Activated naive CD8-positive, alpha-beta T cell (primary cell): ENCODE results near the gene RPL18.

Experiments
- H3K27ac Mint-ChIP-seq: one replicate; pipeline ENCODE4 v1.8.0; 2021; ENCODE audit warnings: mixed read lengths
- H3K27me3 Mint-ChIP-seq: one replicate; pipeline ENCODE4 v1.8.0; 2021; ENCODE audit warnings: mixed read lengths
- H3K36me3 Mint-ChIP-seq: one replicate; pipeline ENCODE4 v1.8.0; 2021; ENCODE audit warnings: mixed read lengths
- H3K4me1 Mint-ChIP-seq: one replicate; pipeline ENCODE4 v1.8.0; 2021; ENCODE audit warnings: low read depth, mixed read lengths
- H3K4me3 Mint-ChIP-seq: one replicate; pipeline ENCODE4 v1.8.0; 2021; ENCODE audit warnings: mild to moderate bottlenecking, mixed read lengths
- H3K9me3 Mint-ChIP-seq: one replicate; pipeline ENCODE4 v1.8.0; 2021; ENCODE audit warnings: low read depth, mixed read lengths

Gene RPL18

GRCh38 chr19:48628486-48629296 is 9.7 kb upstream of the RPL18 start:
- H3K4me1 Mint-ChIP-seq = peaks cover 39% of the 10 kb centered on the region
- no peak overlapping the region for H3K4me3 Mint-ChIP-seq
- H3K36me3 Mint-ChIP-seq = peaks cover 2% of the 10 kb centered on the region
- no peak overlapping the region for H3K27ac Mint-ChIP-seq
- no peaks in the 10 kb centered on the region for H3K27me3 Mint-ChIP-seq
- H3K9me3 Mint-ChIP-seq = no peaks in the 10 kb centered on the region

GRCh38 chr19:48627865-48628314 is 8.9 kb upstream of the RPL18 start:
- no peaks in the 10 kb centered on the region for H3K9me3 Mint-ChIP-seq
- H3K27me3 Mint-ChIP-seq = no peaks in the 10 kb centered on the region
- no peak overlapping the region for H3K4me3 Mint-ChIP-seq
- no peak overlapping the region for H3K27ac Mint-ChIP-seq
- peaks cover 37% of the 10 kb centered on the region for H3K4me1 Mint-ChIP-seq
- H3K36me3 Mint-ChIP-seq = peaks cover 3% of the 10 kb centered on the region

- Mint-ChIP-seq H3K27ac (no peak overlapping the region), H3K9me3 (no peaks in the 10 kb centered on the region), H3K27me3 (no peaks in the 10 kb centered on the region), H3K4me1 (peaks cover 33% of the 10 kb centered on the region), H3K4me3 (no peak overlapping the region), H3K36me3 (peaks cover 3% of the 10 kb centered on the region)
Observed at GRCh38 chr19:48627201-48627864, 8.4 kb upstream of the RPL18 start.

GRCh38 chr19:48625891-48626327 is 6.9 kb upstream of the RPL18 start:
- H3K27me3 Mint-ChIP-seq = no peaks in the 10 kb centered on the region
- H3K9me3 Mint-ChIP-seq = no peaks in the 10 kb centered on the region
- H3K27ac Mint-ChIP-seq = no peak overlapping the region
- H3K36me3 Mint-ChIP-seq = peaks cover 5% of the 10 kb centered on the region
- peaks cover 32% of the 10 kb centered on the region for H3K4me1 Mint-ChIP-seq
- no peak overlapping the region for H3K4me3 Mint-ChIP-seq

GRCh38 chr19:48624791-48625723 is 6.1 kb upstream of the RPL18 start:
- peak overlapping the region; percentile 87 for H3K4me3 Mint-ChIP-seq
- peak overlapping the region; percentile 96 for H3K27ac Mint-ChIP-seq
- no peaks in the 10 kb centered on the region for H3K27me3 Mint-ChIP-seq
- no peaks in the 10 kb centered on the region for H3K9me3 Mint-ChIP-seq
- peaks cover 35% of the 10 kb centered on the region for H3K4me1 Mint-ChIP-seq
- peaks cover 5% of the 10 kb centered on the region for H3K36me3 Mint-ChIP-seq

- Mint-ChIP-seq H3K27ac (peak overlapping the region; percentile 96), H3K4me1 (peaks cover 41% of the 10 kb centered on the region), H3K9me3 (no peaks in the 10 kb centered on the region), H3K27me3 (no peaks in the 10 kb centered on the region), H3K36me3 (peaks cover 7% of the 10 kb centered on the region), H3K4me3 (peak overlapping the region; percentile 87)
Observed at GRCh38 chr19:48624067-48624594, 5.2 kb upstream of the RPL18 start.

- Mint-ChIP-seq H3K4me3 (peak overlapping the region; percentile 87), H3K36me3 (peaks cover 8% of the 10 kb centered on the region), H3K27me3 (no peaks in the 10 kb centered on the region), H3K4me1 (peaks cover 41% of the 10 kb centered on the region), H3K27ac (peak overlapping the region; percentile 96), H3K9me3 (no peaks in the 10 kb centered on the region)
Observed at GRCh38 chr19:48623556-48624066, 4.6 kb upstream of the RPL18 start.

- H3K4me3 Mint-ChIP-seq = peak overlapping the region; percentile 98
- peaks cover 16% of the 10 kb centered on the region for H3K36me3 Mint-ChIP-seq
- H3K27me3 Mint-ChIP-seq = no peaks in the 10 kb centered on the region
- H3K9me3 Mint-ChIP-seq = no peaks in the 10 kb centered on the region
- H3K27ac Mint-ChIP-seq = peak overlapping the region; percentile 100
- peaks cover 44% of the 10 kb centered on the region for H3K4me1 Mint-ChIP-seq
Observed at GRCh38 chr19:48619692-48620585, 961 bp upstream of the RPL18 start.

- no peaks in the 10 kb centered on the region for H3K27me3 Mint-ChIP-seq
- H3K4me1 Mint-ChIP-seq = peaks cover 35% of the 10 kb centered on the region
- H3K9me3 Mint-ChIP-seq = no peaks in the 10 kb centered on the region
- peak overlapping the region; percentile 98 for H3K4me3 Mint-ChIP-seq
- peaks cover 13% of the 10 kb centered on the region for H3K36me3 Mint-ChIP-seq
- peak overlapping the region; percentile 100 for H3K27ac Mint-ChIP-seq
Observed at GRCh38 chr19:48618278-48618915, 581 bp downstream of the RPL18 start.

- peak overlapping the region; percentile 98 for H3K4me3 Mint-ChIP-seq
Observed at GRCh38 chr19:48617146-48617937, 1.6 kb downstream of the RPL18 start.

GRCh38 chr19:48616491-48617056 is 2.4 kb downstream of the RPL18 start:
- Mint-ChIP-seq H3K4me3 (peak overlapping the region; percentile 98), H3K9me3 (no peaks in the 10 kb centered on the region), H3K4me1 (peaks cover 27% of the 10 kb centered on the region), H3K27me3 (no peaks in the 10 kb centered on the region), H3K36me3 (peaks cover 12% of the 10 kb centered on the region), H3K27ac (peak overlapping the region; percentile 77)

More at GRCh38 chr19:48617146-48617937, 1.6 kb downstream of the RPL18 start:
- Mint-ChIP-seq H3K27ac (peak overlapping the region; percentile 100), H3K9me3 (no peaks in the 10 kb centered on the region), H3K36me3 (peaks cover 13% of the 10 kb centered on the region), H3K4me1 (peaks cover 31% of the 10 kb centered on the region), H3K27me3 (no peaks in the 10 kb centered on the region)

- Mint-ChIP-seq H3K4me3 (peak overlapping the region; percentile 98), H3K4me1 (peaks cover 24% of the 10 kb centered on the region)
Observed at GRCh38 chr19:48616041-48616436, 2.9 kb downstream of the RPL18 start.

More at GRCh38 chr19:48616041-48616436, 2.9 kb downstream of the RPL18 start:
- H3K27me3 Mint-ChIP-seq = no peaks in the 10 kb centered on the region
- peaks cover 11% of the 10 kb centered on the region for H3K36me3 Mint-ChIP-seq
- peak overlapping the region; percentile 77 for H3K27ac Mint-ChIP-seq
- no peaks in the 10 kb centered on the region for H3K9me3 Mint-ChIP-seq
